ENCODE measurements around the gene MALAT1. TPM values are rescaled to one million over a fixed set of nuclear protein-coding genes. Genes with fewer than 3 reads are reported as not detected.
A peak's percentile ranks its signal among the peaks of the same experiment; 100 is the strongest.

The MALAT1 gene
- total and polyA plus RNA-seq, 10 of the 15 experiments (the other 5 are each of a cell fraction or from before 2014, with no cell fraction given), result 448 to 8,160 (median 2,019) TPM

- TF ChIP-seq BHLHE40 (IDR thresholded peaks at IDR 0.05; ENCODE audit: borderline replicate concordance in 1 of 2, low read depth in 2 of 2, low read length in 1 of 2) (peak; percentile 96 to 99), BCL11A (IDR thresholded peaks at IDR 0.05; ENCODE audit: low read depth, low read length) (peak; percentile 15; the same call in 1 of the 2 replicates), RCOR1 (conservative IDR thresholded peaks at IDR 0.05; ENCODE audit: low read depth, low read length) (0 out of 2 replicates have a peak, but pooled peaks have one; percentile 35), PAX8 (IDR thresholded peaks at IDR 0.05) (no peak), POLR2AphosphoS2 (IDR thresholded peaks at IDR 0.05; ENCODE audit: low read depth, low read length) (peak; percentile 62), NBN (IDR thresholded peaks at IDR 0.05) (peak; percentile 90), CREB1 (IDR thresholded peaks at IDR 0.05; ENCODE audit: low read depth) (no peak), CUX1 (IDR thresholded peaks at IDR 0.05; ENCODE audit: insufficient replicate concordance, low read depth, low read length) (no peak), PAX5 (IDR thresholded peaks at IDR 0.05; ENCODE audit: borderline replicate concordance, low read depth, low read length) (peak; percentile 84; the same call in 1 of the 2 replicates), LARP7 (IDR thresholded peaks at IDR 0.05) (peak; percentile 85), ZNF207 (IDR thresholded peaks at IDR 0.05; ENCODE audit: borderline replicate concordance) (no peak), HDAC6 (IDR thresholded peaks at IDR 0.05; ENCODE audit: unreplicated experiment) (no peak), RAD51 (IDR thresholded peaks at IDR 0.05) (no peak), PKNOX1 (IDR thresholded peaks at IDR 0.05) (peak; percentile 78), RELA (IDR thresholded peaks at IDR 0.05; ENCODE audit: borderline replicate concordance, partially characterized antibody) (peak; percentile 86), CREM (IDR thresholded peaks at IDR 0.05; ENCODE audit: low read depth) (peak; percentile 60), IRF5 (IDR thresholded peaks at IDR 0.05; ENCODE audit: borderline replicate concordance) (no peak; the same call in 1 of the 2 replicates), SIN3A (IDR thresholded peaks at IDR 0.05; ENCODE audit: low read depth, low read length) (0 out of 2 replicates have a peak, but pooled peaks have one; percentile 66), FOXK2 (IDR thresholded peaks at IDR 0.05) (no peak), SIX5 (IDR thresholded peaks at IDR 0.05; ENCODE audit: low read depth, low read length, severe bottlenecking) (no peak), ZBTB33 (IDR thresholded peaks at IDR 0.05) (no peak)
Measured at GRCh38 chr11:65497141-65498041, 1.5 kb upstream of the MALAT1 start (continued).

Data from GM12878 (cell line).